Loucy (cell line): ENCODE data around the gene FOXP1.

Source experiments
- EZH2phosphoT487 ChIP-seq: fragments of 200-600 bp; IDR thresholded peaks from 2 replicates; pipeline ENCODE4 v1.6.1; 2018; ENCODE audit warnings: antibody characterized with exemption, mild to moderate bottlenecking, moderate library complexity, borderline replicate concordance
- TF ChIP-seq, protein P1 (sequence below): fragments of 200-600 bp; sonication (generic); conservative IDR thresholded peaks from 2 replicates; pipeline ENCODE4 v1.5.1; 2014; ENCODE audit warnings: mild to moderate bottlenecking, antibody characterized with exemption, low read length

DNA sequence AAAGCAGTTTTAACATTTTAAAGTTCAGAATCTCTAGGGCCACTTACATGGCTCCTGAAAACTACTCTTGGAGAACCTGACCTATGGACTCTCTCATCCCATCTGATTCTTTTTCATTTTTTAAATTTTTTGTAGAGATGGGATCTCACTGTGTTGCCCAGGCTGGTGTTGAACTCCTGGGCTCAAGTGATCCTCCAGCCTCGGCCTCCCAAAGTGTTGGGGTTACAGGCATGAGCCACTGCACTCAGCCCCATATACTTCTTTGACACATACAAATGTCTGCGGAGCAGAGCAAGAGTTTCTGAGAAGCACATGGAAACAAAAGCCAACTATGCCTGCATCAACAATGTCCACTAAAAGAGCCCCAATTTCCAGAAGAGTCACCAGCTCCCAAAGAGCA lies 189.8 kb downstream of the FOXP1 start:
- TF ChIP-seq, protein P1, sequence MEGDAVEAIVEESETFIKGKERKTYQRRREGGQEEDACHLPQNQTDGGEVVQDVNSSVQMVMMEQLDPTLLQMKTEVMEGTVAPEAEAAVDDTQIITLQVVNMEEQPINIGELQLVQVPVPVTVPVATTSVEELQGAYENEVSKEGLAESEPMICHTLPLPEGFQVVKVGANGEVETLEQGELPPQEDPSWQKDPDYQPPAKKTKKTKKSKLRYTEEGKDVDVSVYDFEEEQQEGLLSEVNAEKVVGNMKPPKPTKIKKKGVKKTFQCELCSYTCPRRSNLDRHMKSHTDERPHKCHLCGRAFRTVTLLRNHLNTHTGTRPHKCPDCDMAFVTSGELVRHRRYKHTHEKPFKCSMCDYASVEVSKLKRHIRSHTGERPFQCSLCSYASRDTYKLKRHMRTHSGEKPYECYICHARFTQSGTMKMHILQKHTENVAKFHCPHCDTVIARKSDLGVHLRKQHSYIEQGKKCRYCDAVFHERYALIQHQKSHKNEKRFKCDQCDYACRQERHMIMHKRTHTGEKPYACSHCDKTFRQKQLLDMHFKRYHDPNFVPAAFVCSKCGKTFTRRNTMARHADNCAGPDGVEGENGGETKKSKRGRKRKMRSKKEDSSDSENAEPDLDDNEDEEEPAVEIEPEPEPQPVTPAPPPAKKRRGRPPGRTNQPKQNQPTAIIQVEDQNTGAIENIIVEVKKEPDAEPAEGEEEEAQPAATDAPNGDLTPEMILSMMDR = no peak
- no peak for TF ChIP-seq EZH2phosphoT487
